Measurements from ENCODE around the gene TOM1. TPM values are rescaled to one million over a fixed set of nuclear protein-coding genes. Genes with fewer than 3 reads are reported as not detected.

TOM1 gene
- total RNA-seq, 1 experiment from 2014 or later, result 28.2 TPM

DNA sequence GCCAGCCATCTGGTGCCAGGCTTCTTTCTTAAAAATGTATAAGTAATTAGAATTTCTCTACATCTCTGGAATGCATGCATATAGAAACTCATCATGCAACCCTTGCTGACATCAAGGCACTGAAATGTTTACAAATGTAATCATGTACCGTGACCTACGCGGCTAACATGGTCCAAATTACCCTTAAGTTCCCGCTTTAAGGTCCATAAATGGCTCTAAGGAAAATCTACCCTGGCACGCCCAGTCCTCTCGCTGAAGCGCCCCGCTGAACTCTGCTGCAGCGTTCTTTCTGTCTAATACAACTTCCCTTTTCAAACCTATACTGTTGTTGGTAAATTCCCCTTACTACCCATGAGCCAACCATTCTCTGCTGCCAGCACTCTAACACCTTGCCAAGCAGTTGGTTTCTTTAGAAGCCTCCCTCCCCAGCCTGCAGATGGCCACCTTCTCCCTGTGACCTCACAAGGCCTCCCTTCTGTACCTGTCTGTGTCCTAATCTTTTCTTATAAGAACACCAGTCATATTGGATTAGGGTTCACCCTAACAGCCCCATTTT, 67.7 kb downstream of the TOM1 start:
- intact Hi-C loops (cut with micrococcal nuclease), result no loop called here
- Mint-ChIP-seq H3K27me3 (ENCODE audit: insufficient read depth, unreplicated experiment) (no peaks in the 10 kb centered on the region), H3K4me1 (ENCODE audit: insufficient read depth, unreplicated experiment) (peaks cover 11% of the 10 kb centered on the region), H3K36me3 (ENCODE audit: insufficient read depth, unreplicated experiment) (peaks cover 9% of the 10 kb centered on the region), H3K4me3 (ENCODE audit: unreplicated experiment) (no peak overlapping the region), H3K27ac (ENCODE audit: low read depth, unreplicated experiment) (no peak overlapping the region), H3K9me3 (ENCODE audit: unreplicated experiment) (no peaks in the 10 kb centered on the region)
- no TSS peak for BruUV-seq (replicated peaks)
- CTCF ChIA-PET, result no interaction called here
- TF ChIP-seq, protein P1, sequence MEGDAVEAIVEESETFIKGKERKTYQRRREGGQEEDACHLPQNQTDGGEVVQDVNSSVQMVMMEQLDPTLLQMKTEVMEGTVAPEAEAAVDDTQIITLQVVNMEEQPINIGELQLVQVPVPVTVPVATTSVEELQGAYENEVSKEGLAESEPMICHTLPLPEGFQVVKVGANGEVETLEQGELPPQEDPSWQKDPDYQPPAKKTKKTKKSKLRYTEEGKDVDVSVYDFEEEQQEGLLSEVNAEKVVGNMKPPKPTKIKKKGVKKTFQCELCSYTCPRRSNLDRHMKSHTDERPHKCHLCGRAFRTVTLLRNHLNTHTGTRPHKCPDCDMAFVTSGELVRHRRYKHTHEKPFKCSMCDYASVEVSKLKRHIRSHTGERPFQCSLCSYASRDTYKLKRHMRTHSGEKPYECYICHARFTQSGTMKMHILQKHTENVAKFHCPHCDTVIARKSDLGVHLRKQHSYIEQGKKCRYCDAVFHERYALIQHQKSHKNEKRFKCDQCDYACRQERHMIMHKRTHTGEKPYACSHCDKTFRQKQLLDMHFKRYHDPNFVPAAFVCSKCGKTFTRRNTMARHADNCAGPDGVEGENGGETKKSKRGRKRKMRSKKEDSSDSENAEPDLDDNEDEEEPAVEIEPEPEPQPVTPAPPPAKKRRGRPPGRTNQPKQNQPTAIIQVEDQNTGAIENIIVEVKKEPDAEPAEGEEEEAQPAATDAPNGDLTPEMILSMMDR (IDR thresholded peaks at IDR 0.05; ENCODE audit: unreplicated experiment), result no peak
- POLR2A ChIA-PET, result interaction anchor here (1.1 kb wide), 1 partner anchor 8 kb away, joined by 3 read pairs; no protein-coding TSS in a partner anchor
- no peak for DNase-seq (ENCODE audit: unreplicated experiment)

DNA sequence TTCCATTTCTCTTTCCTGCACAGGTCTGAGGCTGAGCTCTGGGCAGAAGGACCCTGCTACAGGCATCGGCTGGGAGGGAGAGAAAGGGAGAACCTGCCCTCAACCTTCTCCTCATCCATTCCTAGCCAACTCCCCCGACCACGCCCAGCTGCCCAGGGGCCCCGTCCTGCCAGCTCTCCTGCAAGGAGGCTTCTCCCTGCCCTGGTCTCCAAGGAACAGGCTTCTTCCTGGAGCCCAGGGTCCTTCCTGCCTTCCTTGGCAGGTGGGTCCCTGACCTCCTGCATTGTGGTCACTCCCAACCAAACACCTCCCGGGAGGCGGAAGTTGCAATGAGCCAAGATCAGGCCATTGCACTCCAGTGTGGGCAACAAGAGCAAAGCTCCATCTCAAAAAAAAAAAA, 68.7 kb downstream of the TOM1 start:
- Mint-ChIP-seq H3K27ac (ENCODE audit: low read depth, unreplicated experiment) (no peak overlapping the region), H3K27me3 (ENCODE audit: insufficient read depth, unreplicated experiment) (no peaks in the 10 kb centered on the region), H3K9me3 (ENCODE audit: unreplicated experiment) (no peaks in the 10 kb centered on the region), H3K4me3 (ENCODE audit: unreplicated experiment) (no peak overlapping the region), H3K36me3 (ENCODE audit: insufficient read depth, unreplicated experiment) (peaks cover 10% of the 10 kb centered on the region), H3K4me1 (ENCODE audit: insufficient read depth, unreplicated experiment) (peaks cover 11% of the 10 kb centered on the region)
- intact Hi-C loops (cut with micrococcal nuclease), result no loop called here
- TF ChIP-seq, protein P1 (IDR thresholded peaks at IDR 0.05; ENCODE audit: unreplicated experiment), result no peak
- BruUV-seq (replicated peaks), result no TSS peak
- no peak for DNase-seq (ENCODE audit: unreplicated experiment)
- CTCF ChIA-PET, result no interaction called here
- POLR2A ChIA-PET, result interaction anchor here (0.6 to 1.1 kb wide), 2 partner anchors 9 to 91 kb away, joined by 3 read pairs; no protein-coding TSS in a partner anchor

DNA sequence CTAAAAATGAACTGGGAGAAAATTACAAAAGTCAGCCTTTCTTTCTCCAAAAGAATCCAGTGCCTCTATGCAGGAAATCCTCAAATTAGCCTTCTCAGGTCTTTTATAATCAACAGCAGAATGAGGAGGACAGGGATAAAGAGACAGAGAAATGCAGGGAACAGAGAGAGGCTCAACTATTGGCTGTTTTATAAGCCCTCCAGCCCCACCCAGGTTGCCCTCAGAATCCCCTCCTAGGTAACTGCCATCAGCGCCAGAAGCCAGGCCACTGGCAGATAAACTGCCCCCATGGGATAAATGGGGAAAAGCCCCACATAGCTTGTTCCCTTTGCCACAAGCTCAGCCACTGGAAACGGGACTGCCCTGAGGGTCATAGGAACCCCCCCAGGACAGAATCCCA, 70.3 kb downstream of the TOM1 start:
- Mint-ChIP-seq H3K9me3 (ENCODE audit: unreplicated experiment) (no peaks in the 10 kb centered on the region), H3K4me3 (ENCODE audit: unreplicated experiment) (no peak overlapping the region), H3K4me1 (ENCODE audit: insufficient read depth, unreplicated experiment) (peaks cover 11% of the 10 kb centered on the region), H3K27me3 (ENCODE audit: insufficient read depth, unreplicated experiment) (no peaks in the 10 kb centered on the region), H3K27ac (ENCODE audit: low read depth, unreplicated experiment) (no peak overlapping the region), H3K36me3 (ENCODE audit: insufficient read depth, unreplicated experiment) (peaks cover 10% of the 10 kb centered on the region)
- ChIA-PET CTCF (interaction anchor here (0.9 kb wide), 1 partner anchor 12 kb away, joined by 5 read pairs; no protein-coding TSS in a partner anchor), POLR2A (no interaction called here)
- TF ChIP-seq, protein P1 (IDR thresholded peaks at IDR 0.05; ENCODE audit: unreplicated experiment), result no peak
- no TSS peak for BruUV-seq (replicated peaks)
- no peak for DNase-seq (ENCODE audit: unreplicated experiment)
- intact Hi-C loops (cut with micrococcal nuclease), result no loop called here

DNA sequence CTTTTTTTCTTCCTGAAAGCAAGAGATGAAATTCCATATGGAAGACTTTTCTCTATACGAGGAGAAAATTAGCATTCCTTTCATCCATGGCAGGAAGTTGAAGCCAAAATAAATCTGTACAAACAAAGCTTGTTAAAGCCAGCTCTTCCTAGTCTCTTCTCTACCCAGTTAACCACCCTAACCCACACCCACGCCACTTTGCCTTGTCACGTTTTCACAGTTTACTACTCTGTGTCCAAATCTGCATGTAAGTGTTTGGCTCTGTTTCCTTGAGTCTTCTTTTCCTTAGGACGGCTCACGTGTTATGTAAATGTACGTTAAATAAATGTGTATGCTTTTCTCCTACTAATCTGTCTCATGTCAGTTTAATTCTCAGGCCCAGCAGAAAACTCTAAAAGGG, 74.1 kb downstream of the TOM1 start:
- no peak for DNase-seq (ENCODE audit: unreplicated experiment)
- no TSS peak for BruUV-seq (replicated peaks)
- CTCF ChIA-PET, result interaction anchor here (1.0 kb wide), 1 partner anchor 23 kb away, joined by 7 read pairs; no protein-coding TSS in a partner anchor
- Mint-ChIP-seq H3K27ac (ENCODE audit: low read depth, unreplicated experiment) (no peak overlapping the region), H3K27me3 (ENCODE audit: insufficient read depth, unreplicated experiment) (no peaks in the 10 kb centered on the region), H3K4me1 (ENCODE audit: insufficient read depth, unreplicated experiment) (peaks cover 19% of the 10 kb centered on the region), H3K9me3 (ENCODE audit: unreplicated experiment) (no peaks in the 10 kb centered on the region), H3K36me3 (ENCODE audit: insufficient read depth, unreplicated experiment) (peaks cover 10% of the 10 kb centered on the region), H3K4me3 (ENCODE audit: unreplicated experiment) (no peak overlapping the region)
- intact Hi-C loops (cut with micrococcal nuclease), result no loop called here
- TF ChIP-seq, protein P1 (IDR thresholded peaks at IDR 0.05; ENCODE audit: unreplicated experiment), result no peak
- POLR2A ChIA-PET, result no interaction called here

All from MCF 10A (cell line).